Caco-2 (cell line): ENCODE measurements around the gene SNRNP25. TPM values are rescaled to one million over a fixed set of nuclear protein-coding genes. Genes with fewer than 3 reads are reported as not detected.
A peak's percentile ranks its signal among the peaks of the same experiment; 100 is the strongest.

ENCODE experiments used
- BruUV-seq: library from RNA; stranded (reverse); fragments of 400-500 nt; replicated peaks from 2 replicates; lab custom pipeline; 2021; lab: Mats Ljungman, UMichigan
- CTCF ChIA-PET: fragments of 300-600 bp; sonication (Branson Sonifier 250); formaldehyde crosslinking; loops from one replicate; lab custom pipeline; 2022; ENCODE audit warnings: antibody characterized with exemption; lab: Charles Lee
- POLR2A ChIA-PET: fragments of 300-600 bp; sonication (Branson Sonifier 250); formaldehyde crosslinking; loops from one replicate; lab custom pipeline; 2022; ENCODE audit warnings: antibody characterized with exemption; lab: Charles Lee
- DNase-seq, 2 experiments: peaks; one replicate each; pipeline versions ENCODE4 v3.0.0 to v3.0.0-alpha.2; 2020 to 2022
- H3K27me3 ChIP-seq: replicated peaks from 2 replicates; pipeline ENCODE4 v1.6.0; 2011; ENCODE audit warnings: low read length; ENCODE audit not compliant: control insufficient read depth, insufficient read depth
- H3K36me3 ChIP-seq: 2 replicates; pipeline ENCODE4 v1.5.1; 2011; ENCODE audit warnings: low read length; ENCODE audit not compliant: control insufficient read depth, insufficient read depth
- H3K4me1 ChIP-seq: fragments of 250-450 bp; sonication (Bioruptor Pico); 2 replicates; pipeline ENCODE4 v1.5.1; 2020; ENCODE audit warnings: mild to moderate bottlenecking
- H3K4me3 ChIP-seq: 2 replicates; pipeline ENCODE4 v1.5.1; 2011; ENCODE audit warnings: low read depth, mild to moderate bottlenecking, control low read depth, low read length
- H3K9me3 ChIP-seq: fragments of 250-450 bp; sonication (Bioruptor Pico); 2 replicates; pipeline ENCODE4 v1.5.1; 2020; ENCODE audit warnings: mild to moderate bottlenecking, moderate library complexity
- H3K27ac Mint-ChIP-seq: one replicate; pipeline ENCODE4 v1.8.0; 2022; ENCODE audit warnings: mixed read lengths; ENCODE audit not compliant: unreplicated experiment
- H3K27me3 Mint-ChIP-seq: one replicate; pipeline ENCODE4 v1.8.0; 2022; ENCODE audit warnings: mixed read lengths; ENCODE audit not compliant: insufficient read depth, unreplicated experiment
- H3K36me3 Mint-ChIP-seq: one replicate; pipeline ENCODE4 v1.8.0; 2022; ENCODE audit warnings: mild to moderate bottlenecking, mixed read lengths; ENCODE audit not compliant: insufficient read depth, unreplicated experiment
- H3K4me1 Mint-ChIP-seq: one replicate; pipeline ENCODE4 v1.8.0; 2022; ENCODE audit warnings: low read depth, mixed read lengths; ENCODE audit not compliant: unreplicated experiment
- H3K4me3 Mint-ChIP-seq: one replicate; pipeline ENCODE4 v1.8.0; 2022; ENCODE audit warnings: mild to moderate bottlenecking, moderate library complexity, mixed read lengths; ENCODE audit not compliant: unreplicated experiment
- H3K9me3 Mint-ChIP-seq: one replicate; pipeline ENCODE4 v1.8.0; 2022; ENCODE audit warnings: mixed read lengths; ENCODE audit not compliant: unreplicated experiment
- CTCF ChIP-seq, 2 experiments: fragments of 200-600 bp in 1 of 2; IDR thresholded peaks; 1 replicate in 1 of 2; 2 replicates in 1 of 2; pipeline versions ENCODE4 v1.5.1 to v1.8.0; 2011 to 2022; ENCODE audit warnings: antibody characterized with exemption in 1 of 2, control low read depth in 1 of 2, inconsistent platforms in 1 of 2, low read depth in 1 of 2, low read length in 1 of 2, mild to moderate bottlenecking in 1 of 2, moderate library complexity in 1 of 2; ENCODE audit not compliant: insufficient read depth in 1 of 2, severe bottlenecking in 1 of 2, unreplicated experiment in 1 of 2
- intact Hi-C: fragments of 100-400 bp; cut with micrococcal nuclease; formaldehyde crosslinking; loops from one replicate; pipeline ENCODE4 v1.10.0; 2022; ENCODE audit not compliant: unreplicated experiment
- total RNA-seq: library from RNA; stranded (reverse); gene quantifications from 2 replicates; pipeline ENCODE4 v1.2.3, GENCODE V29; 2022

Gene SNRNP25
- total RNA-seq, 1 experiment from 2014 or later = 57.1 TPM

- no peak for TF ChIP-seq CTCF (IDR thresholded peaks at IDR 0.05; ENCODE audit: insufficient read depth in 1 of 2, low read depth in 1 of 2, low read length in 1 of 2, severe bottlenecking in 1 of 2, unreplicated experiment in 1 of 2)
- H3K27me3 Mint-ChIP-seq = no peaks in the 10 kb centered on the region
- H3K4me3 ChIP-seq = peak overlapping the region; percentile 84
- no peaks in the 10 kb centered on the region for H3K27me3 ChIP-seq
- no peak for DNase-seq
- ChIA-PET POLR2A (interaction anchor here (0.5 kb wide), 1 partner anchor 27 kb away, joined by 4 read pairs; no protein-coding TSS in a partner anchor), CTCF (no interaction called here)
- H3K4me1 Mint-ChIP-seq = no peaks in the 10 kb centered on the region
- no peaks in the 10 kb centered on the region for H3K9me3 Mint-ChIP-seq
- H3K36me3 ChIP-seq = no peaks in the 10 kb centered on the region; the same call in none of the 2 replicates
- peak overlapping the region; percentile 66 for H3K27ac Mint-ChIP-seq
- intact Hi-C loops = no loop called here
- peaks cover 32% of the 10 kb centered on the region for H3K36me3 Mint-ChIP-seq
- H3K4me3 Mint-ChIP-seq = peak overlapping the region; percentile 75
- H3K4me1 ChIP-seq = peaks cover 19% of the 10 kb centered on the region
- H3K9me3 ChIP-seq = no peaks in the 10 kb centered on the region
- no TSS peak for BruUV-seq
Measured at GRCh38 chr16:79151-80054, 25.8 kb downstream of the SNRNP25 start.

- peaks cover 54% of the 10 kb centered on the region for H3K36me3 Mint-ChIP-seq
- BruUV-seq = no TSS peak
- H3K4me1 ChIP-seq = no peaks in the 10 kb centered on the region
Measured at GRCh38 chr16:83060-83603, 29.5 kb downstream of the SNRNP25 start.

More at GRCh38 chr16:83060-83603, 29.5 kb downstream of the SNRNP25 start:
- H3K36me3 ChIP-seq = no peaks in the 10 kb centered on the region; the same call in none of the 2 replicates
- no peak overlapping the region for H3K4me3 ChIP-seq
- H3K27ac Mint-ChIP-seq = peak overlapping the region; percentile 25
- H3K9me3 Mint-ChIP-seq = no peaks in the 10 kb centered on the region
- no peak for TF ChIP-seq CTCF (IDR thresholded peaks at IDR 0.05; ENCODE audit: insufficient read depth in 1 of 2, low read depth in 1 of 2, low read length in 1 of 2, severe bottlenecking in 1 of 2, unreplicated experiment in 1 of 2)
- H3K4me1 Mint-ChIP-seq = no peaks in the 10 kb centered on the region
- intact Hi-C loops = no loop called here
- no peaks in the 10 kb centered on the region for H3K27me3 ChIP-seq
- DNase-seq = no peak
- CTCF ChIA-PET = no interaction called here
- no peak overlapping the region for H3K4me3 Mint-ChIP-seq
- POLR2A ChIA-PET = no interaction called here
- H3K9me3 ChIP-seq = no peaks in the 10 kb centered on the region
- H3K27me3 Mint-ChIP-seq = no peaks in the 10 kb centered on the region
